Small intestine (tissue), 7 donors: ENCODE data around the gene PDE6C. TPM values are rescaled to one million over a fixed set of nuclear protein-coding genes. Genes with fewer than 3 reads are reported as not detected.

ENCODE experiments used
- DNase-seq, 2 donors: peaks; one replicate each; pipeline versions ENCODE4 v3.0.0 to v3.0.0-alpha.2; 2013
- FAIRE-seq: peaks from 2 replicates; lab custom pipeline; 2012; peaks lifted over from hg19 to GRCh38; lab: Jason Lieb, UNC
- H3K27ac ChIP-seq, 3 donors: one replicate each; pipeline ENCODE4 v1.5.1; 2013; ENCODE audit warnings: low read length in 2 of 3, mild to moderate bottlenecking in 2 of 3, control low read depth in 1 of 3, inconsistent platforms in 1 of 3, low read depth in 1 of 3, moderate library complexity in 1 of 3
- H3K27me3 ChIP-seq, 3 donors: one replicate each; pipeline ENCODE4 v1.6.1; 2013; ENCODE audit warnings: low read length in 3 of 3, inconsistent platforms in 1 of 3; ENCODE audit not compliant: control insufficient read depth in 3 of 3, insufficient read depth in 3 of 3
- H3K36me3 ChIP-seq, 3 donors: one replicate each; pipeline ENCODE4 v1.6.1; 2013; ENCODE audit warnings: low read length in 3 of 3, inconsistent platforms in 1 of 3, low read depth in 1 of 3, mild to moderate bottlenecking in 1 of 3, moderate library complexity in 1 of 3; ENCODE audit not compliant: control insufficient read depth in 3 of 3, insufficient read depth in 2 of 3
- H3K4me1 ChIP-seq, 3 donors: one replicate each; pipeline ENCODE4 v1.6.1; 2013; ENCODE audit warnings: low read length in 2 of 3, inconsistent platforms in 1 of 3, low read depth in 1 of 3, mild to moderate bottlenecking in 1 of 3, moderate library complexity in 1 of 3; ENCODE audit not compliant: control insufficient read depth in 3 of 3, insufficient read depth in 2 of 3
- H3K4me3 ChIP-seq, 3 donors: one replicate each; pipeline ENCODE4 v1.5.1; 2013; ENCODE audit warnings: low read length in 3 of 3, control low read depth in 1 of 3, inconsistent platforms in 1 of 3, low read depth in 1 of 3, mild to moderate bottlenecking in 1 of 3, moderate library complexity in 1 of 3
- H3K9me3 ChIP-seq, 2 donors: one replicate each; pipeline ENCODE4 v1.6.1; 2013; ENCODE audit warnings: low read depth in 1 of 2, low read length in 1 of 2; ENCODE audit not compliant: control insufficient read depth in 2 of 2, insufficient read depth in 1 of 2
- WGBS, 3 donors: extraction: QIAGEN DNeasy Blood & Tissue Kit; methylation state at CpG; one replicate each; pipeline ENCODE4 v1.1.7; 2013; 5-methylcytosine and 5-hydroxymethylcytosine counted together
- polyA plus RNA-seq, 4 donors: library from polyadenylated mRNA; stranded (reverse) in 3 of 4; unstranded in 1 of 4; fragments of 200-250 nt in 3 of 4; fragments of 120-200 nt in 1 of 4; gene quantifications; one replicate each; pipeline versions ENCODE4 v1.2.1 to v1.2.3, GENCODE V29; 2013
- donor health status: healthy with polysubstance abuse.
- donor health status: control.
- donor health status: control.
- donor health status: Bipolar disorder and iron deficiency.
- donor health status: healthy.

The PDE6C gene
- polyA plus RNA-seq, 4 donors, result 0.28 TPM; not detected in 3

DNA sequence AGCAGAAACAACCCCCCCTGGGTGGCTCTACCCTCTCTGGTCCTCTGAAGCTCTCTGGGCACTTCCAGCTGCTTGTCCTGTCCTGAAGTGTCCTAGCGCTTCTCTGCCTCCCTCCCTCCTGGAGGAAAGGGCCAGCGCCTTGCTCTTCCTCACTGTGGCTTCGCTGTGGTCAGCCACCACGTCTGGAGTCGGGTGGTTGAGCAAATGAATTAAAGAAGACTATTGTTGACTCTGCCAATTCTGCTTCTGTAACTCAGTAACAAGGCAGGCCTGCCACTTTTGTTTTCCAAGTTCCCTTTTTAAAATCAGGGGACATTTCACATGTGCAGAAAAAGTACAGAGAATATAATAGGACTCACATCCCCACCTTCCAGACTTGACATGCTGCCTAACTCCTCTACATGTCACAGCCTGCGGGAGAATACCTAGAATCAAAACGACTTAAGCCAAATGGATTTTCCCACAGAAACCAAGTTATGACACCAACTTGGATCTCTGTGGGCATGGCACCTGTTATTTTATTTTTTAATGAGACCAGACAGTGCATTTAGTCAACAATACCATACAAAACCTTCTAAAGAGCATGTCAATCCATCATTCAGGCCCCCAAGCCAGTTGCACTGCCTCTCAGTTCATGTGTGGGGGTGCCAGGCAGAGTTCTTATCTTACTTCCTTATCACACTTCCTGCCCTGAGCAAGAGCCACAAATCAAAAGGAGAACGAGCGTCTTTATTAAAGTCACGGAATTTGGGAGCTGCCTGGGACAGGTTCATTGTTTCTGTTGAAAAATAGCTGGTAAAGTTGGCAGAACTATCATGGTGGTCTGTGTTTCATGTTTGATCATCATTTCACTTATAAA, 39.1 kb upstream of the PDE6C start:
- DNase-seq, result no peak
- WGBS, 3 donors, result 41 to 51% (median 44%) methylated on average over 10 of the region's 10 CpGs
- Histone ChIP-seq H3K4me3 (no peak overlapping the region), H3K36me3 (no peaks in the 10 kb centered on the region), H3K27ac (no peak overlapping the region), H3K9me3 (no peaks in the 10 kb centered on the region), H3K27me3 (peaks cover 2 to 23% (median 10%) of the 10 kb centered on the region in 3 donors), H3K4me1 (no peaks in the 10 kb centered on the region)
- no peak for FAIRE-seq

DNA sequence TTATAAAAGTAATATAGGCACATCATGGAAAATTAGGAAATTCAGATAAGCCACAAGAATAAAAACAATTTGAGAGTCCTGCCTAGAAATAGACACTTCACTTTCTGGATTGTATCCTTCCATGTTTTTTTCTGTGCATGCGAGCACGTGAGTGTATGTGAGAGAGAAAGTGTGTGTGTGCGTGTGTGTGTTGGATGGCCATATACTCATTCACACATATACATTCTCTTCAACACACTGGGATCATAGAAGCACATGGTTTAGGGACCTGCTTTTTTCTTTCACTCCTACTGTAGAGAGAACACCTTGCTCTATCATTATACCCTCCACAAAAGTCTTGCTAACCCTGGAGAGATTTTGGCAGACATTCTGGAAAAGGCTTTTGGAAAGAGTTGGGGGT, 38.4 kb upstream of the PDE6C start:
- Histone ChIP-seq H3K36me3 (no peaks in the 10 kb centered on the region), H3K27ac (no peak overlapping the region), H3K9me3 (no peaks in the 10 kb centered on the region), H3K4me3 (no peak overlapping the region), H3K4me1 (peaks cover 0 to 4% (median 0%) of the 10 kb centered on the region in 3 donors), H3K27me3 (peaks cover 2 to 16% (median 5%) of the 10 kb centered on the region in 3 donors)
- no peak for DNase-seq
- 65 to 77% (median 76%) methylated on average over 3 of the region's 3 CpGs for WGBS, 3 donors
- FAIRE-seq, result no peak

DNA sequence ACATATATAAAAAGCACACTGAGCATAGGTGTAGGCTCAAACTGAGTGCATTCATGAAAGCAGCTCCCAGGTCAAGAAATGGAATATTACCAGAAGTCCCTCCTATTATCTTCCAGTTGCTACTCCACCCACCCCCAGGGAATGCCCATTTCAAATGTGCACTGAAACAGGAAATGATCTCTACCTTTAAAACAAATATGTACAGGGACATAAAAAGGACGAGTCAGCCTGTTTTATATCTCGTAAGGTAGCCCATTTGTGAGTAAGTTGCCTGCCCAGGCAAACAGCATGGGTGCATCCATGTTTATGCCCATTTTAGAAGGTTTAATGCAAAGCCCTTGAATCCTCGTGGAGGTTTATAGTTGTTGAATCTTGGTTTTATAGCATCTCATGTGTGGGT, 35.4 kb upstream of the PDE6C start:
- Histone ChIP-seq H3K27me3 (peaks cover 0 to 3% (median 2%) of the 10 kb centered on the region in 3 donors), H3K4me1 (peaks cover 0 to 6% (median 0%) of the 10 kb centered on the region in 3 donors), H3K36me3 (no peaks in the 10 kb centered on the region), H3K4me3 (no peak overlapping the region), H3K27ac (no peak overlapping the region), H3K9me3 (peaks cover 0 to 11% of the 10 kb centered on the region in 2 donors)
- 39 to 62% (median 58%) methylated on average over 3 of the region's 3 CpGs for WGBS, 3 donors
- DNase-seq (peak; percentile 11 to 41), FAIRE-seq (no peak)

DNA sequence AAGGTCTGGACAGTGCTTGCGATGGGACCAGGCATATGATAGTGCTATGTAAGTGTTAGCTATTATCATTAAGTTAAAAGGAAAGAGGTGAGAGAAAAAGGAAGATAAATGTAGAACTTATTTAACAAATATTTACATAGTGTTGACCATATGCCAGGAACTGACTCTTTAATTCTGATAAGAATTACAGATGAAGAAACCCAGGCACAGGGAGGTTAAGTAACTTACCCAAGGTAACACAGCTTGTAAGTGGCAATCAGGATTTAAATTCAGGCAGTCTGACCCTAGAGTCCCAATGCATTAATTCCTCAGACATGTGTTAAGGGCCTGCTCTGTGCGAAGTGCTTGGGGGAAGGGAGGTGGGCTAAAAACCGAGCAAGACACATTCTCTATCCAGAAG, 34.8 kb upstream of the PDE6C start:
- WGBS, 3 donors, result 87 to 94% (median 90%) methylated on average over 3 of the region's 3 CpGs
- Histone ChIP-seq H3K9me3 (peaks cover 0 to 11% of the 10 kb centered on the region in 2 donors), H3K27me3 (peaks cover 0 to 2% (median 0%) of the 10 kb centered on the region in 3 donors), H3K36me3 (no peaks in the 10 kb centered on the region), H3K27ac (peak overlapping the region in 1 of 3 donors; percentile 34), H3K4me3 (no peak overlapping the region), H3K4me1 (peaks cover 0 to 6% (median 0%) of the 10 kb centered on the region in 3 donors)
- DNase-seq (no peak), FAIRE-seq (no peak)

DNA sequence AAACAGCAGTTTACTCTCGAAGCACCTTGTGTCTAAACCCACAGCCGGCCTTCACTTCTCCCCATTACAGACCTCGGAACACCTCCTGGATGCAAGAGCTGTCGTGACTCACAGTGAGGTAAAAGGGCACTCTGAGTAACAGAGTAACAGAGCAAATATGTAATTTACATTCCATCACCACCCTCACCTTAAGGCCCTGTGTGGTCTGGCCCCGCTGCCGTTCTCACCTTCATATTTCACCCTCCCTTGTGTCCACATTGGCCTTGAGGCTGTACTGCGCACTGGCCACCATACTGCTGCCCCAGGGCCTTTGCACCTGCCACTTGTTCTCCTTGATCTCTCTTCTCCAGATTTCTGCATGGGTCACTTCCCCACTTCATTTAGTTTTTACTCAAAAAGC, 33.2 kb upstream of the PDE6C start:
- Histone ChIP-seq H3K27ac (no peak overlapping the region), H3K27me3 (peaks cover 0 to 2% (median 0%) of the 10 kb centered on the region in 3 donors), H3K4me3 (no peak overlapping the region), H3K4me1 (peaks cover 0 to 6% (median 0%) of the 10 kb centered on the region in 3 donors), H3K9me3 (peaks cover 0 to 11% of the 10 kb centered on the region in 2 donors), H3K36me3 (no peaks in the 10 kb centered on the region)
- 52 to 72% (median 66%) methylated on average over 7 of the region's 7 CpGs for WGBS, 3 donors
- FAIRE-seq (no peak), DNase-seq (peak; percentile 39)

DNA sequence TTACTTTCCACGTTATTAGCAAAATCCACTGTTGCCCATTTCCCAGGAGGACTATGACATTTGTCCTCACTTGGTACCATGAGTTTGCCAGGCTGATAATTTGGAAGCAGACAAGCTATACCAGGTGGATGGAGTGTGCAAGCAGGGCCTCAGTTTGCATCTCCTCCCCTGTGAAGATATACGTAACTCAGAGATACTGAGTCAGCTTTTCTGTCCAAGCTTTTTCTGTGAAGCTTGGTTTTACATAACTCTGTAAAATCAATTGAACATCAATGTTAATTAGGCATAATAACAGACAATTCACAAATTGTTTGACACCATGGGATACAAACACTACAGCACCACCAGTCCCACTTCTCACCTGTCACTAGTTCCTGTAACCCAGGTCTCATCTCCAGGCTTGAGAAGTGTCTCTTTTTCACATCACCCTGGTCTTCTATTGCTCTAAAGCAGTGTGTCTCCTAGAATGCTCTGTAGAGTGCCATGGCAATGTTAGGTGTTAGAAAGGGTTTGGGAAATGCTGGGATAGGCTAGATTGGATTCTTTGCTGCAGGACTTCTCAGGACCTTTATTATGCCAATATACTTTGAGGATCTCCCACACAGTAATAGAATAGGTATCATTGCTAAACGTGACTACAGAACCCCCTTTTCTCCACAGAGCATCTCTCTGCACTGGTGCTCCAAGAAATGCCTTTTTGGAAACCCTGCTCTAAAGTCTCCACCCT, 32.2 kb upstream of the PDE6C start:
- FAIRE-seq (no peak), DNase-seq (no peak)
- 76 to 90% (median 88%) methylated on average over 3 of the region's 3 CpGs for WGBS, 3 donors
- H3K4me3 ChIP-seq, result no peak overlapping the region
- H3K4me1 ChIP-seq, result peaks cover 0 to 6% (median 0%) of the 10 kb centered on the region in 3 donors
- no peak overlapping the region for H3K27ac ChIP-seq
- H3K36me3 ChIP-seq, result no peaks in the 10 kb centered on the region
- peaks cover 0 to 11% of the 10 kb centered on the region in 2 donors for H3K9me3 ChIP-seq
- peaks cover 0 to 2% (median 0%) of the 10 kb centered on the region in 3 donors for H3K27me3 ChIP-seq

DNA sequence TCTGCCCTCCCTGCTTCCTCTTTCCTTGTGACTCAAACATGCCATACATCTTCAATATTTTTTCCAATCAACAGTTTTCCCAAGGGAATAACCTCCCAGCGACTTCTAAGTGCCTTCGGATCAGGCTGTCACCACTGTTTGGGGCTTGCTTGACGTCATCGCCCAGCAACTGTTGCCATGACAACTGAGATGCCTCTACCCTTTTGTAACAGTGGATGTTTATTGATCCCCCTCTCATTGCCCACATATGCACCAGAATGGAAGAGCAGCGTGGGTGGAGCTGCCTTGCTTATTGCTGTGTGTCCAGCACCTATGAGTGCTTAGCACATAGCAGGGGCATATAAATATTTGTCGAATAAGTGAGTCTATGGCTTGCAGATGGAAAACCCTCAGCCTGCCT, 31.5 kb upstream of the PDE6C start:
- no peak for FAIRE-seq
- no peak overlapping the region for H3K4me3 ChIP-seq
- H3K4me1 ChIP-seq, result peaks cover 0 to 6% (median 0%) of the 10 kb centered on the region in 3 donors
- peak in 1 of 2 donors; percentile 28 for DNase-seq
- peaks cover 0 to 11% of the 10 kb centered on the region in 2 donors for H3K9me3 ChIP-seq
- H3K27me3 ChIP-seq, result peaks cover 0 to 2% (median 0%) of the 10 kb centered on the region in 3 donors
- H3K27ac ChIP-seq, result no peak overlapping the region
- WGBS, 3 donors, result 50 to 63% (median 58%) methylated on average over 6 of the region's 6 CpGs
- no peaks in the 10 kb centered on the region for H3K36me3 ChIP-seq

DNA sequence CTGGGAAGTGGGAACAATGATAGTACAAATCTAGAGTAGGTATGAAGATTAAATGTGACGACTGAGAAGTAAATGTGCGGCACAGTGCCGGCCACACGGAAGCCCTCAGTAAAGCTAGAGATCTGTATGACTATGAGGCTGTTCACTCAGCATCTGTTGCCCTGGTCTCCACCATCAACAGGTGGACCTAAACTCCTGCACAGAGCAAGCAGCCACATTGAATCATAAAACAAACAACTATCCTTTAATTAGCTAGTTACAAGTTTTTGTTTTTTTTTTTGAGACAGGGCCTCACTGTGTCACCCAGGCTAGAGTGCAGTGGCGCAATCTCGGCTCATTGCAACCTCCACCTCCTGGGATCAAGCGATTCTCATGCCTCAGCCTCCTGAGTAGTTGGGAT, 27.9 kb upstream of the PDE6C start:
- DNase-seq, result no peak
- H3K36me3 ChIP-seq, result no peaks in the 10 kb centered on the region
- WGBS, 3 donors, result 87 to 94% (median 92%) methylated on average over 7 of the region's 7 CpGs
- no peak overlapping the region for H3K27ac ChIP-seq
- FAIRE-seq, result no peak
- H3K4me3 ChIP-seq, result no peak overlapping the region
- H3K27me3 ChIP-seq, result peaks cover 0 to 2% (median 0%) of the 10 kb centered on the region in 3 donors
- peaks cover 0 to 7% of the 10 kb centered on the region in 2 donors for H3K9me3 ChIP-seq
- no peaks in the 10 kb centered on the region for H3K4me1 ChIP-seq
